Cerebellar nuclear complex (tissue), 1 donor: ENCODE measurements around the gene NEGR1.

Experiments
- DNase-seq, 2 experiments: peaks; one replicate each; lab custom pipeline; 2025; lab: John Stamatoyannopoulos, UW

Gene NEGR1

GRCh38 chr1:71351438-71351837 is 930.9 kb downstream of the NEGR1 start:
- DNase-seq, result no peak

GRCh38 chr1:71350805-71351204 is 931.5 kb downstream of the NEGR1 start:
- no peak for DNase-seq

GRCh38 chr1:71350330-71350729 is 932.0 kb downstream of the NEGR1 start:
- no peak for DNase-seq
